ENCODE data around the gene INPP1.

DNA sequence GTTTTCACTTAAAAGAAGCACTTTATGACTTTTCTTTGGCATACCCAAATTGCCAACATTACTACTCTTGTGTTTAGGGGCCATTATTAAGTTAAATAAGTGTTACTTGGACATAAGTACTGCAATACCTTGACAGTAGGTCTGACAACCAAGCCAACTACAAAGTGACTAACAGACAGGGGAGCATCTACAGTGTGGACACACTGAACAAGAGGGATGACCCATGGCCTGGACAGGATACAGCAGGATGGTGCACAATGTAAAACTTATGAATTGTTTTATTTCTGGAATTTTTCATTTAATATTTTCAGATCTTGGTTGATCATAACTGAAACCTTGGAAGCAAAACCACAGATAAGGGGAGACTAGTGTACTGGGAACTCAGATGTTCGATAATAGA, 4.0 kb upstream of the INPP1 start:
- TF ChIP-seq, protein P1, sequence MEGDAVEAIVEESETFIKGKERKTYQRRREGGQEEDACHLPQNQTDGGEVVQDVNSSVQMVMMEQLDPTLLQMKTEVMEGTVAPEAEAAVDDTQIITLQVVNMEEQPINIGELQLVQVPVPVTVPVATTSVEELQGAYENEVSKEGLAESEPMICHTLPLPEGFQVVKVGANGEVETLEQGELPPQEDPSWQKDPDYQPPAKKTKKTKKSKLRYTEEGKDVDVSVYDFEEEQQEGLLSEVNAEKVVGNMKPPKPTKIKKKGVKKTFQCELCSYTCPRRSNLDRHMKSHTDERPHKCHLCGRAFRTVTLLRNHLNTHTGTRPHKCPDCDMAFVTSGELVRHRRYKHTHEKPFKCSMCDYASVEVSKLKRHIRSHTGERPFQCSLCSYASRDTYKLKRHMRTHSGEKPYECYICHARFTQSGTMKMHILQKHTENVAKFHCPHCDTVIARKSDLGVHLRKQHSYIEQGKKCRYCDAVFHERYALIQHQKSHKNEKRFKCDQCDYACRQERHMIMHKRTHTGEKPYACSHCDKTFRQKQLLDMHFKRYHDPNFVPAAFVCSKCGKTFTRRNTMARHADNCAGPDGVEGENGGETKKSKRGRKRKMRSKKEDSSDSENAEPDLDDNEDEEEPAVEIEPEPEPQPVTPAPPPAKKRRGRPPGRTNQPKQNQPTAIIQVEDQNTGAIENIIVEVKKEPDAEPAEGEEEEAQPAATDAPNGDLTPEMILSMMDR (IDR thresholded peaks at IDR 0.05): no peak
- no peak for TF ChIP-seq POLR2A (IDR thresholded peaks at IDR 0.05)
